GM12864 (cell line): Measurements from ENCODE around the gene TSEN54.

Experiments
- DNase-seq: peaks from one replicate; pipeline ENCODE4 v3.0.0-alpha.2; 2011; ENCODE audit warnings: low read depth
- H3K4me3 ChIP-seq: 2 replicates; pipeline ENCODE4 v1.5.1; 2011; ENCODE audit warnings: mild to moderate bottlenecking, low read depth, low read length, control low read depth
- CTCF ChIP-seq: IDR thresholded peaks from 2 replicates; pipeline ENCODE4 v1.5.1; 2011; ENCODE audit warnings: low read depth, mild to moderate bottlenecking, moderate library complexity, low read length, control low read depth, inconsistent platforms; ENCODE audit errors: missing control alignments

Gene TSEN54

GRCh38 chr17:75516255-75516618 lies at the start of gene TSEN54:
TSS of gene TSEN54 (plus strand) at chr17:75516528. CDS start at chr17:75516561, 33 bp downstream.
- TF ChIP-seq CTCF, result no peak
- DNase-seq, result peak; percentile 49
- H3K4me3 ChIP-seq, result peak within 1 kb of the TSS; percentile 88

GRCh38 chr17:75468291-75468754 lies 48.0 kb upstream of the TSEN54 start:
- no peak overlapping the region for H3K4me3 ChIP-seq
- no peak for TF ChIP-seq CTCF
- DNase-seq, result no peak

GRCh38 chr17:75468779-75469373 lies 47.5 kb upstream of the TSEN54 start:
- no peak for DNase-seq
- no peak for TF ChIP-seq CTCF
- no peak overlapping the region for H3K4me3 ChIP-seq

GRCh38 chr17:75471207-75471606 lies 45.1 kb upstream of the TSEN54 start:
- no peak overlapping the region for H3K4me3 ChIP-seq
- no peak for TF ChIP-seq CTCF
- DNase-seq, result no peak

- TF ChIP-seq CTCF, result no peak
- H3K4me3 ChIP-seq, result no peak overlapping the region
- no peak for DNase-seq
These were observed 44.2 kb upstream of the TSEN54 start for GRCh38 chr17:75472119-75472518.

- DNase-seq, result no peak
- H3K4me3 ChIP-seq, result no peak overlapping the region
- no peak for TF ChIP-seq CTCF
These were observed 43.1 kb upstream of the TSEN54 start for GRCh38 chr17:75473246-75473645.

GRCh38 chr17:75474736-75475135 lies 41.6 kb upstream of the TSEN54 start:
- H3K4me3 ChIP-seq, result no peak overlapping the region
- no peak for DNase-seq
- TF ChIP-seq CTCF, result no peak
